ENCODE measurements around the gene UGT1A5. TPM values are rescaled to one million over a fixed set of nuclear protein-coding genes. Genes with fewer than 3 reads are reported as not detected.
"Not testable (repeated sequence)": the region's sequence is repeated elsewhere in the genome, so short reads cannot be mapped to it uniquely, and the experiment has no call there.

Gene UGT1A5
- polyA plus RNA-seq, 1 experiment: not detected

- no peak for TF ChIP-seq CTCF (IDR thresholded peaks at IDR 0.05; ENCODE audit: insufficient read depth, low read depth, low read length)
- no peak for DNase-seq (ENCODE audit: low read depth)
- Histone ChIP-seq H3K27me3 (ENCODE audit: control insufficient read depth, insufficient read depth, low read length) (no peaks in the 10 kb centered on the region), H3K4me3 (ENCODE audit: low read depth, low read length) (no peak within 1 kb of the TSS), H3K36me3 (ENCODE audit: control insufficient read depth, insufficient read depth, low read length) (no peaks in the 10 kb centered on the region)
- ChIA-PET CTCF (interaction anchor here (1.1 kb wide), 1 partner anchor 20 kb away, joined by 3 read pairs; the partner anchor contains the start of gene UGT1A5), POLR2A (no interaction called here)
These were observed 20.1 kb upstream of the UGT1A5 start, which contains the start of gene UGT1A6 for GRCh38 chr2:233692648-233693047. Gene UGT1A6, plus strand, starts transcription at chr2:233692890. Its CDS starts 115 bp downstream, at chr2:233693005.

- TF ChIP-seq CTCF (IDR thresholded peaks at IDR 0.05; ENCODE audit: insufficient read depth, low read depth, low read length): no peak
- no peaks in the 10 kb centered on the region for H3K27me3 ChIP-seq (ENCODE audit: control insufficient read depth, insufficient read depth, low read length)
- no peak overlapping the region for H3K4me3 ChIP-seq (ENCODE audit: low read depth, low read length)
- H3K36me3 ChIP-seq (ENCODE audit: control insufficient read depth, insufficient read depth, low read length): no peaks in the 10 kb centered on the region
- POLR2A ChIA-PET: no interaction called here
- no peak for DNase-seq (ENCODE audit: low read depth)
- CTCF ChIA-PET: no interaction called here
These were observed 18.7 kb upstream of the UGT1A5 start for GRCh38 chr2:233693963-233694362.

GRCh38 chr2:233698740-233699139 lies 14.0 kb upstream of the UGT1A5 start:
- Histone ChIP-seq H3K4me3 (ENCODE audit: low read depth, low read length) (no peak overlapping the region), H3K27me3 (ENCODE audit: control insufficient read depth, insufficient read depth, low read length) (no peaks in the 10 kb centered on the region), H3K36me3 (ENCODE audit: control insufficient read depth, insufficient read depth, low read length) (no peaks in the 10 kb centered on the region)
- ChIA-PET POLR2A (no interaction called here), CTCF (interaction anchor here (1.8 kb wide), 1 partner anchor 12 kb away, joined by 7 read pairs; no protein-coding TSS in a partner anchor)
- TF ChIP-seq CTCF (IDR thresholded peaks at IDR 0.05; ENCODE audit: insufficient read depth, low read depth, low read length): no peak
- DNase-seq (ENCODE audit: low read depth): no peak

GRCh38 chr2:233699424-233700027 lies 13.2 kb upstream of the UGT1A5 start:
- CTCF ChIA-PET: interaction anchor here (0.6 to 1.8 kb wide), 3 partner anchors 12 to 295 kb away, joined by 3 to 7 read pairs (median 3); no protein-coding TSS in a partner anchor
- no peaks in the 10 kb centered on the region for H3K27me3 ChIP-seq (ENCODE audit: control insufficient read depth, insufficient read depth, low read length)
- no peak for TF ChIP-seq CTCF (IDR thresholded peaks at IDR 0.05; ENCODE audit: insufficient read depth, low read depth, low read length)
- H3K36me3 ChIP-seq (ENCODE audit: control insufficient read depth, insufficient read depth, low read length): no peaks in the 10 kb centered on the region
- H3K4me3 ChIP-seq (ENCODE audit: low read depth, low read length): no peak overlapping the region
- DNase-seq (ENCODE audit: low read depth): no peak
- POLR2A ChIA-PET: no interaction called here

DNA sequence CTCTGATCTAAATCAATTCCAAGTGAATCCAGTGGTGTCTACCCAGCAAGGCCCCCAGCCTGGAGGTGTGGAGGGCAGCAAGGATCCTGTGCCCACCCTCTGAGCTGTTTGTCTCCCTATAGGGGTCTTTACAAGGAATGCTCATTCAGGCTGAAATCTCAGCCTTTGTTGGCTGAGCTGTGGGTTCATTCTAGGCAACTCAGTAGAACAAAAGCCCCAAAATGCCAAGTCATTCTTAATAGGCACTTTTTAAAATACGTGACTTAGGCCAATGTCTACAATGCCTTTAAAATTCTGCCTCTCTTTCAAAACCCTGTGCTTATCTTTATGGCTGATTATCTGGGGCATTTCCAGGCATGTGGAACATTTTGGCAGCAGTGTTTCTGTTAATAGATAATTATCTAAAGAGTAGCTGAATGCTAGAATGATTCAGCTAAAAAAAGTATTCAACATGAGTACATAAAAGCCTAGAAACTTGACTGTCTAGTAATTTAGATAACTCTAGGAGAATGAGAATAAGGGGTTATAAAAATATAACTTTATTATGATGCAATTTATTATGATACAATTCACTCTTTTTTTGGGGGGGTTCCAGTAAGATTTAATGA lies 12.6 kb upstream of the UGT1A5 start:
- H3K36me3 ChIP-seq (ENCODE audit: control insufficient read depth, insufficient read depth, low read length): no peaks in the 10 kb centered on the region
- CTCF ChIA-PET: interaction anchor here (0.6 to 1.8 kb wide), 3 partner anchors 11 to 296 kb away, joined by 3 to 7 read pairs (median 3); no protein-coding TSS in a partner anchor
- no peak overlapping the region for H3K4me3 ChIP-seq (ENCODE audit: low read depth, low read length)
- no peak for TF ChIP-seq CTCF (IDR thresholded peaks at IDR 0.05; ENCODE audit: insufficient read depth, low read depth, low read length)
- POLR2A ChIA-PET: interaction anchor here (0.7 kb wide), 1 partner anchor 449 kb away, joined by 5 read pairs; the partner anchor contains the start of gene ATG16L1
- peak; percentile 89 for DNase-seq (ENCODE audit: low read depth)
- no peaks in the 10 kb centered on the region for H3K27me3 ChIP-seq (ENCODE audit: control insufficient read depth, insufficient read depth, low read length)

DNA sequence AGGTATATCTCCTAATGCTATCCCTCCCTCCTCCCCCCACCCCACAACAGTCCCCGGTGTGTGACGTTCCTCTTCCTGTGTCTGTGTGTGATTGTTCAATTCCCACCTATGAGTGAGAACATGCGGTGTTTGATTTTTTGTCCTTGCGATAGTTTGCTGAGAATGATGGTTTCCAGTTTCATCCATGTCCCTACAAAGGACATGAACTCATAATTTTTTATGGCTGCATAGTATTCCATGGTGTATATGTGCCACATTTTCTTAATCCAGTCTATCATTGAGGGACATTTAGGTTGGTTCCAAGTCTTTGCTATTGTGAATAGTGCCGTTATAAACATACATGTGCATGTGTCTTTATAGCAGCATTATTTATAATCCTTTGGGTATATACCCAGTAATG lies 11.9 kb upstream of the UGT1A5 start:
- H3K27me3 ChIP-seq (ENCODE audit: control insufficient read depth, insufficient read depth, low read length); H3K36me3 ChIP-seq (ENCODE audit: control insufficient read depth, insufficient read depth, low read length); POLR2A ChIA-PET; DNase-seq (ENCODE audit: low read depth); H3K4me3 ChIP-seq (ENCODE audit: low read depth, low read length); CTCF ChIA-PET: not testable (repeated sequence)

Data from BJ (cell line).